Left ventricle myocardium superior (tissue), 1 donor: Measurements from ENCODE around the gene LYSMD2. TPM values are rescaled to one million over a fixed set of nuclear protein-coding genes. Genes with fewer than 3 reads are reported as not detected.

Source experiments
- ATAC-seq: fragments of 200-7000 bp; cut with Tn5 transposase; one replicate; pipeline ENCODE4 v1.9.1; 2020; ENCODE audit warnings: mild to moderate bottlenecking, moderate library complexity
- DNase-seq: peaks from one replicate; pipeline ENCODE4 v3.0.0-alpha.2; 2020
- intact Hi-C: fragments of 100-400 bp; cut with micrococcal nuclease; formaldehyde crosslinking; loops from one replicate; pipeline ENCODE4 v1.11.0; 2022
- total RNA-seq: library from RNA; stranded (reverse); fragmentation: NEBNext Ultra II Directional; extraction: Animal tissue kit (Norgen Biotek cat#: 25700); gene quantifications from one replicate; pipeline ENCODE4 v1.2.1, GENCODE V29; 2021
- donor health status: DM: no; HTN: yes; CAD: no; lungs with severe emphysema.

The LYSMD2 gene
- total RNA-seq, 1 donor from 2014 or later: 4.7 TPM

- DNase-seq: no peak
- intact Hi-C loops: no loop called here
- no peak for ATAC-seq
Observed at GRCh38 chr15:51756482-51756881, 19.0 kb upstream of the LYSMD2 start.

- DNase-seq: no peak
- no peak for ATAC-seq
- intact Hi-C loops: no loop called here
Observed at GRCh38 chr15:51755790-51756189, 18.3 kb upstream of the LYSMD2 start.

- intact Hi-C loops: no loop called here
- no peak for DNase-seq
- no peak for ATAC-seq
Observed at GRCh38 chr15:51754267-51754666, 16.8 kb upstream of the LYSMD2 start.

DNA sequence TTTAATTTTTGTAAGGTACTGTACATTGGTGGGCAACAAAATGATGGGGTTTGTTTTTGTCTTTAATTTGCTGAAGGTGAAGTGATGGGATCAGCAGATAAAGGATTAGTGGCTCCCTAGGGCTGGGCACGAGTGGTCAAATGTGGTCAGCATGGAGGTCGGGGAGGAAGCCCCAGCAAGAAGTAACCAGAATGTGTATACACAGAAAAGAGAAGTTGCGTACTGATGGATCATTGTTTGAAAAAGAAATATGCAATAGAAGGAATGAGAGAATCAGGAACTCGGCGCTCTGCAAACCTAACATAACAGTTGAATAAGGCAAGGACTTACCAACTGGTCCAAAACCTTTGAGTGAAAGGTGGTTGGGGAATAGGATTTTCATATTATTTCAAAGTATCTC lies 15.4 kb upstream of the LYSMD2 start:
- intact Hi-C loops: no loop called here
- DNase-seq: no peak
- no peak for ATAC-seq

GRCh38 chr15:51751697-51752683 lies 14.5 kb upstream of the LYSMD2 start:
- peak; percentile 50 for DNase-seq
- peak; percentile 57 for ATAC-seq
- intact Hi-C loops: loop anchor here (2.0 kb wide), 1 partner anchor 21 kb away; no protein-coding TSS in a partner anchor

DNA sequence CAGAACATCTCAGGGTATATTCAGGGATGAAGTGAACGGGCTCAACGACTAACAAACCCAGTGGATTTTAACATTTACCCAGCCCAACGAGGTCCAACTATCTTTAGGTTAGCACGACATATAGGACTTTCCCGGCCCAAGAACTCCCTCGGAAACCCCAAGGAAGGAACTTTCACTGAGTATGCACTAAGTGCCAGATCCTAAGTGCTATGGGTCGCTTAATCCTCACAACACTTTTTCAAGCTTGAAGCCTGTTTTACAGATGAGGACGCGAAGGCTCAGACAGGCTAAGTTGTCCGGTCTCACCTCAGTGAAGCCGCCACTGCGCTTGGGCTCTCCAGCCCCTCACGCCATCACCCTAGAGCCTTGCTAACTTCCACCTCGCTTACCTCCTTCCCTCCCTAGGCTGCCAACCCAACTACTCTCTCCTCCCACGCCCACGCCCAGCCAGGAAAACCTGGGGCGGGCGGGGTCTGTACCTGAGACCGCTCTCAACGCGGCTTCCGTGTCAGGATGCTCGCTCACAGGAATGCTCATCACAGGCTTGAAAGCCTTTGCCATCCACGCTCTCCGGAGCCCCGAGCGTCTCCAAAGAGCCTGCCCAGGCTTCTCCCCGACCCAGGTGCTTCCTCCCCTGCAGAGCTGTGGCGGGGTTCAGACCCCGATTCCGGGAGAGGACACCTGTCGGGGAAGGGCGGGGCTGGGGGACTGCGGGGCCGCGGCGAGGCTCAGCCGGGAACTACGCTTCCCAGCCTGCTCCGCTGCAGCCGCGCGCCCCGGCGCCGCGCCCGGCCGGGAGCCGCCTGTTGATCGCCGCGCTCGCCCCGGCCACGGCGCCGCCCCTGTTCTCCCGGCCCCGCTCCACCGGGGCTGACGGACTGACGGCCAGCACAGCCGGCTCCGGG lies 13.6 kb upstream of the LYSMD2 start, which contains the start of gene TMOD2:
Gene TMOD2, plus strand, starts transcription at position 806 of the 905 bp plus-strand sequence. CDS start 14,845 bp downstream, outside the sequence.
- peak; percentile 98 for ATAC-seq
- intact Hi-C loops: loop anchor here (2.0 kb wide), 1 partner anchor 20 kb away; no protein-coding TSS in a partner anchor
- peak; percentile 79 for DNase-seq

- intact Hi-C loops: loop anchor here (2.0 kb wide), 1 partner anchor 19 kb away; no protein-coding TSS in a partner anchor
- DNase-seq: no peak
- ATAC-seq: no peak
Observed at GRCh38 chr15:51750186-51750585, 12.7 kb upstream of the LYSMD2 start.

- ATAC-seq: no peak
- intact Hi-C loops: no loop called here
- DNase-seq: no peak
Observed at GRCh38 chr15:51749307-51749706, 11.9 kb upstream of the LYSMD2 start.

- DNase-seq (no peak), ATAC-seq (no peak)
- intact Hi-C loops: no loop called here
Observed at GRCh38 chr15:51739061-51739712, 1.7 kb upstream of the LYSMD2 start.

GRCh38 chr15:51738553-51738952 lies 1.1 kb upstream of the LYSMD2 start:
- DNase-seq: no peak
- ATAC-seq: no peak
- intact Hi-C loops: no loop called here

GRCh38 chr15:51736751-51737521 lies 519 bp downstream of the LYSMD2 start:
- intact Hi-C loops: no loop called here
- DNase-seq: peak; percentile 62
- peak; percentile 61 for ATAC-seq

- ATAC-seq: no peak
- no peak for DNase-seq
- intact Hi-C loops: no loop called here
Observed at GRCh38 chr15:51736069-51736468, 1.4 kb downstream of the LYSMD2 start.

GRCh38 chr15:51735228-51736010 lies 2.0 kb downstream of the LYSMD2 start:
- DNase-seq: no peak
- ATAC-seq: no peak
- intact Hi-C loops: no loop called here

- ATAC-seq (no peak), DNase-seq (no peak)
- intact Hi-C loops: no loop called here
Observed at GRCh38 chr15:51732646-51733045, 4.8 kb downstream of the LYSMD2 start.

GRCh38 chr15:51731549-51732267 lies 5.7 kb downstream of the LYSMD2 start:
- DNase-seq (no peak), ATAC-seq (peak; percentile 77)
- intact Hi-C loops: loop anchor here (2.0 kb wide), 1 partner anchor 19 kb away; the partner anchor contains the start of gene TMOD2

- ATAC-seq (peak; percentile 26), DNase-seq (no peak)
- intact Hi-C loops: loop anchor here (5.0 kb wide), 1 partner anchor 50 kb away; no protein-coding TSS in a partner anchor
Observed at GRCh38 chr15:51727141-51727897, 10.1 kb downstream of the LYSMD2 start.
